Measurements from ENCODE around the gene ADARB2. TPM values are rescaled to one million over a fixed set of nuclear protein-coding genes. Genes with fewer than 3 reads are reported as not detected.

ADARB2 gene
- total RNA-seq, 3 donors from 2014 or later: 0.31 to 4.2 TPM; not detected in 1

DNA sequence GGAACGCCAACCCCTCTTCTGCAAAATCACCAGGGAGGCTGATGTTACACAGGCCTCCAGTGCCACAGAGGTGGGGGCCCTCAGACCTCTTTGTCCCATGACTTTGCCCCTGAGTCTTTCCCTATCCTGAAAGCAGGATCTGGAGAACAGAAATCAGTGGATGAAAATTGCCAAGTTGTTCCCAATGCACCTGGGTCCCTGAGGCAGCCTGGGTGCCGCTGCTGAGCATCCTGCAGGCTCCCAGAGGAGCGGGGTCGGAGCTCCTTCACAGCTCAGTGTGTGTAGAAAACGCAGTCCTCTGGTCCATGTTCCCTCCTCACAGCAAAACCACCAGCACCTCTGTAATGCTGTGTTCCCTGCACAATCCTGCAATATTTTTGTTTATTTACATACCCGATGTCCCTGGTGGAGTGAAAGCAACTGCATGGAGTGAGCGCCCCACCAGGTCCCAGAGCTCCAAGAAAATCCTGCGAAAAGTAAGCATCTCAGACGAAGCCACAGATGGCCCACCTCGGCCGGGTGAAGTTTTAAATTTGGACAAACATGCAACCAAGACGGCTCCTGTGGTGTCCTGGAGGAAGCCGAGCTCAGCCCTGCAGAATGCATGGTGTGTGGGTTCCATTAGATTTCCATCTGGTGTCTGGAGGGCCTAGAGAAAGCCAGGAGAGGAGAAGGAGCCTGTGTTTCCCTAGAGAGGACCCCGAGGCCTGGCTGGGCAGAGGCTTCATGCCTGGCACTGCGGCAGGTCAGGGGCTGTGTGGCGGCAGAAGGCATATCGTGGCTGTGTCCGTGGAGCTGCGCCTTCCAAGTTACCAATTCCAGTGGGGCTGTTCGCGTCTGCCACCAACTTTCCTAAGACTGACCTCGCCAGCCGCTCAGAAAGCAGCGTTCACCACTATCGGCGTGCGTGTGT, 445.9 kb downstream of the ADARB2 start:
- no peaks in the 10 kb centered on the region for H3K4me1 ChIP-seq (ENCODE audit: low read depth)
- intact Hi-C loops (cut with DNase I, micrococcal nuclease): no loop called here
- H3K36me3 ChIP-seq (ENCODE audit: low read depth): no peaks in the 10 kb centered on the region
- no peak overlapping the region for H3K4me3 ChIP-seq
- no peaks in the 10 kb centered on the region for H3K9me3 ChIP-seq
- no peak for TF ChIP-seq CTCF (IDR thresholded peaks at IDR 0.05)
- ATAC-seq (no peak), DNase-seq (no peak)

GRCh38 chr10:1290071-1290471, 447.3 kb downstream of the ADARB2 start:
- Histone ChIP-seq H3K9me3 (no peaks in the 10 kb centered on the region), H3K4me3 (no peak overlapping the region), H3K4me1 (ENCODE audit: low read depth) (no peaks in the 10 kb centered on the region), H3K36me3 (ENCODE audit: low read depth) (no peaks in the 10 kb centered on the region)
- no peak for TF ChIP-seq CTCF (IDR thresholded peaks at IDR 0.05)
- intact Hi-C loops (cut with DNase I, micrococcal nuclease): no loop called here
- DNase-seq (no peak), ATAC-seq (no peak)

DNA sequence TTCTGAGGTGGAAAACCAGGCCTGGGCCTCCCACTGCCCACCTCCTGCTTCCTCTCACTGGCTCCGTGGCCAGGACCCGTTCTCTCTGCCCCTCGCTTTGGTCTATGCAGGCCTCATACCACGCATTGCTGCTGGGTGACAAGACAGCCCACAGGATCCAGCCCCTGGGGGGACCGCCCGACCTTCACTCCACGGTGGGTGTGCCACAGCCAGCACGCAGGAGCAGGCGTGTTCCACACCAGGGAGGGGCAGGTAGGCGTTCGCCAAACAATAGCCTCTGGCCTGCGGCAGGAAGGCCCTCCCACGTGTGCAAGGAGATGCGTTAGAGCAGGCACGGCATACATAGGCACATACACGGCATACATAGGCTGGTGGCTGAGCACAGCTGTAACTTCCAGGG, 447.7 kb downstream of the ADARB2 start:
- TF ChIP-seq CTCF (IDR thresholded peaks at IDR 0.05): no peak
- DNase-seq (no peak), ATAC-seq (no peak)
- no peaks in the 10 kb centered on the region for H3K9me3 ChIP-seq
- intact Hi-C loops (cut with DNase I, micrococcal nuclease): no loop called here
- no peak overlapping the region for H3K4me3 ChIP-seq
- H3K4me1 ChIP-seq (ENCODE audit: low read depth): no peaks in the 10 kb centered on the region
- no peaks in the 10 kb centered on the region for H3K36me3 ChIP-seq (ENCODE audit: low read depth)

DNA sequence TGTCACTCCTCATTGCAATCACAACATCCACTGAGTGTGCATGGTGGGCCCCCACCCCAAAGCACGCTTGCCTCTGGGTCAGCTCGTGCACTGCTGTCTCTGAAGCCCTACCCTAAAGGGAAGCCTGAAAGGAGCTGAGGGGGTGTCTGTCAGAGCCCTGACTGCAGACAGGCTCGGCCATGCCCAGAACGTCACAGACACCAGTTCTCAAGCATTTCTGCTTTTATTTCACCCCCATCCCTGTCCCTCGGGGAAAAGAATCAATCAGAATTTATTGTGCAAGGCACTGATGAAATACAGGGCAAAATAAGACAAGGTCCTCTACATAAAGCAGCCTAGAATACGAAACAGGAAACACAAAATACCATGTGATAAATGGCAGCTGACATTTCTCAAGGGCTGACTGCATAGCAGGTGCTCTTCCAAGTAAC, 449.3 kb downstream of the ADARB2 start:
- intact Hi-C loops (cut with DNase I, micrococcal nuclease): no loop called here
- ATAC-seq (no peak), DNase-seq (no peak)
- Histone ChIP-seq H3K9me3 (no peaks in the 10 kb centered on the region), H3K4me1 (ENCODE audit: low read depth) (no peaks in the 10 kb centered on the region), H3K36me3 (ENCODE audit: low read depth) (no peaks in the 10 kb centered on the region), H3K4me3 (no peak overlapping the region)
- no peak for TF ChIP-seq CTCF (IDR thresholded peaks at IDR 0.05)

DNA sequence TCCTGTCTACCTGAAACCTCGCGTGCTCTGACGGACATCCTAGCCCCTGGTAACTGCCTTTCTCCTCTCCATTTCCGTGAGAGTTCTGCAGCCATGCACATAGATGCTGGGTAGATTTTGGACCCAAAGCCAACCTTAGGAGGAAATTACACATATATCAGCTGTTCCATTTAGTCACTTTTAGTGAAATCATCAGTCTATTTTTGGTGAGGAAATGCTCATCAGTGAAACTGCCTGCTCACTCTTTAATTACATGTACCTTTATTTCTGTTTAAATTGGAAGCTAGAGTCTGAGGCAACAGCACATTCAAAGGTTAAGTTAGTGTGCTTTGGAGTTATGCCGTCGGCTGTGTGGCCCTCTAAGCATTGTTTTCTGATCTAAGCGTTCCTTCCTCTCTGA, 449.8 kb downstream of the ADARB2 start:
- Histone ChIP-seq H3K9me3 (no peaks in the 10 kb centered on the region), H3K4me3 (no peak overlapping the region), H3K4me1 (ENCODE audit: low read depth) (no peaks in the 10 kb centered on the region), H3K36me3 (ENCODE audit: low read depth) (no peaks in the 10 kb centered on the region)
- no peak for TF ChIP-seq CTCF (IDR thresholded peaks at IDR 0.05)
- intact Hi-C loops (cut with DNase I, micrococcal nuclease): no loop called here
- ATAC-seq (no peak), DNase-seq (no peak)
